ENCODE results near the gene OLFML2A. TPM values are rescaled to one million over a fixed set of nuclear protein-coding genes. Genes with fewer than 3 reads are reported as not detected.
A peak's percentile ranks its signal among the peaks of the same experiment; 100 is the strongest.

The OLFML2A gene
- total RNA-seq, 4 donors from 2014 or later: 40.7 to 64.3 (median 50.2) TPM

DNA sequence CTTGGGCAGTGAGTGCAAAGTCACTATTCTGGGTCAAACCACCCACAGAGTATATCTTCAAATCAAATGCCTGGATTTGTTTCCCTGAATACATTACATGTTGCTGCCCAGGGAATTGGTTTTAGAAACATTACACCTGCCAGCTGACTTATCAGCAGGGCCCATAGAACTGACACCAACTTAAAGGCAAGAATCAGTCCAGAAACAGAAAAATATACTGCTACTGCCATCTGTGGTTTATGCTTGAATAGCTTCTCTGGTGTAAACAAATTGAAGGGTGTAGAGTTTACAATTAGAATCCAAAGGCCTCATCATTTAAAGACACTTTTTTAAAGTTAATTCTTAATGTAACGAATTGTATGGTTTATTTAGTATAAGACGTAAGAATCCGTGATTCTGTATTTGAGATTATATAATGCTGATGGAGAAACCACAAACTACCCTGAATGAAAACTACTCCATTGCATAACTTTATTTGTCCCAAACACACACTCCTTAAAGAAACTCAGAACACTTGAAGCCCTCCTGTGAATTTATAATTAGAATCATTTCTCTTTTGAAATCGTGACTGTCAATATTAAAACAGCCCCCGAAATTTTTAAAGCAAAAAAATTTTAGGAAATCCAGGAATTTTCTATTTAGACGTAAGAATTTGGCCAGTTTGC is 12.0 kb upstream of the OLFML2A start:
- 87% methylated on average over 6 of the region's 6 CpGs for WGBS, 2 donors
- TF ChIP-seq POLR2A (IDR thresholded peaks at IDR 0.05): no peak
- TF ChIP-seq, protein P1, sequence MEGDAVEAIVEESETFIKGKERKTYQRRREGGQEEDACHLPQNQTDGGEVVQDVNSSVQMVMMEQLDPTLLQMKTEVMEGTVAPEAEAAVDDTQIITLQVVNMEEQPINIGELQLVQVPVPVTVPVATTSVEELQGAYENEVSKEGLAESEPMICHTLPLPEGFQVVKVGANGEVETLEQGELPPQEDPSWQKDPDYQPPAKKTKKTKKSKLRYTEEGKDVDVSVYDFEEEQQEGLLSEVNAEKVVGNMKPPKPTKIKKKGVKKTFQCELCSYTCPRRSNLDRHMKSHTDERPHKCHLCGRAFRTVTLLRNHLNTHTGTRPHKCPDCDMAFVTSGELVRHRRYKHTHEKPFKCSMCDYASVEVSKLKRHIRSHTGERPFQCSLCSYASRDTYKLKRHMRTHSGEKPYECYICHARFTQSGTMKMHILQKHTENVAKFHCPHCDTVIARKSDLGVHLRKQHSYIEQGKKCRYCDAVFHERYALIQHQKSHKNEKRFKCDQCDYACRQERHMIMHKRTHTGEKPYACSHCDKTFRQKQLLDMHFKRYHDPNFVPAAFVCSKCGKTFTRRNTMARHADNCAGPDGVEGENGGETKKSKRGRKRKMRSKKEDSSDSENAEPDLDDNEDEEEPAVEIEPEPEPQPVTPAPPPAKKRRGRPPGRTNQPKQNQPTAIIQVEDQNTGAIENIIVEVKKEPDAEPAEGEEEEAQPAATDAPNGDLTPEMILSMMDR (IDR thresholded peaks at IDR 0.05): no peak
- Histone ChIP-seq H3K4me1 (peaks cover 52 to 65% of the 10 kb centered on the region in 2 donors), H3K4me3 (replicated peaks in 1 of 3) (no peak overlapping the region), H3K27me3 (no peaks in the 10 kb centered on the region), H3K9me3 (no peaks in the 10 kb centered on the region), H3K36me3 (no peaks in the 10 kb centered on the region), H3K27ac (peak overlapping the region; percentile 30 to 45 (median 31))
- no peak for DNase-seq
- intact Hi-C loops (cut with DNase I): no loop called here

DNA sequence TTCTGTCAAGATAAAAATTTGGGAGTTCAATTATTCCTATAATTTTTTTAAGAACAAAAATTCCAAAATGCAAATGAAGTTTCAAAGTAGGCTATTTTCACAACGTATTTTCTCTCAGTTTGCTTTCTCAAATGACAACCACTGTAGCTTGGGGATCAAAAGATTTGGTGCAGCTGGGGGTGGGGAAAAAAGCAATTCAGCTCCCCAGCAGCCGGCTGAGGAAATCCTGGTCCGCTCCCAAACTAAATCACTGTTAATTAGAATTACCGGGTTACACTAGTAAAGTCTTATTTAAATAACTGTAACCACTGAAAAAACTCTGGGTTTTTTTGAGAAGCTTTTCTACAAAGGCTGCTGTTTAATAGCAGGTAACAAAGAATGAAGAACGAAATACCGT is 11.5 kb upstream of the OLFML2A start:
- H3K27ac ChIP-seq: no peak overlapping the region
- H3K9me3 ChIP-seq: no peaks in the 10 kb centered on the region
- intact Hi-C loops (cut with DNase I): no loop called here
- no peaks in the 10 kb centered on the region for H3K27me3 ChIP-seq
- H3K4me3 ChIP-seq (replicated peaks in 1 of 3): no peak overlapping the region
- no peaks in the 10 kb centered on the region for H3K36me3 ChIP-seq
- DNase-seq: no peak
- TF ChIP-seq, protein P1 (IDR thresholded peaks at IDR 0.05): no peak
- TF ChIP-seq POLR2A (IDR thresholded peaks at IDR 0.05): no peak
- H3K4me1 ChIP-seq: peaks cover 52 to 60% of the 10 kb centered on the region in 2 donors
- 88 to 89% methylated on average over 6 of the region's 6 CpGs for WGBS, 2 donors

DNA sequence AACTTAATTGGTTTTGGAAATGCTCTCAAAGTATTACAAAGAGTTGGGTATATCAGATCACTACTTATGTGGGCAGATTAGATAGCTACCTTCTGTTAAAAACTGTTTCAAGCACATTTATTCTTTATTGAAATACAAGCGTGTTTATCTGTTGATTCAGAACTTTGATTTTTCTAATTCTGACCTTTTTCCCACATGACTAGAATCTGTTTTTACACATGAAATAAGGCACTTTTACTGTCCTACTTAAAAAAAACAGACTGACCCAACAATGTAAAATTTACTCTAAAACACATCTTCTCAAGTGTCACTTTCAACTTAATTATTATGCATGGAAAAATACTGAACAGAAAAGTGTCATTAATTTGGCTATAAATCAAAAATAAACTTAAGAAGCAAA is 10.6 kb upstream of the OLFML2A start:
- no peaks in the 10 kb centered on the region for H3K9me3 ChIP-seq
- 97 to 99% methylated on average over 1 of the region's 1 CpG for WGBS, 2 donors
- no peaks in the 10 kb centered on the region for H3K27me3 ChIP-seq
- intact Hi-C loops (cut with DNase I): no loop called here
- TF ChIP-seq, protein P1 (IDR thresholded peaks at IDR 0.05): no peak
- no peak for TF ChIP-seq POLR2A (IDR thresholded peaks at IDR 0.05)
- no peaks in the 10 kb centered on the region for H3K36me3 ChIP-seq
- no peak for DNase-seq
- no peak overlapping the region for H3K4me3 ChIP-seq (replicated peaks in 1 of 3)
- H3K4me1 ChIP-seq: peaks cover 46 to 51% of the 10 kb centered on the region in 2 donors
- H3K27ac ChIP-seq: peak overlapping the region in 1 of 3 donors; percentile 19

DNA sequence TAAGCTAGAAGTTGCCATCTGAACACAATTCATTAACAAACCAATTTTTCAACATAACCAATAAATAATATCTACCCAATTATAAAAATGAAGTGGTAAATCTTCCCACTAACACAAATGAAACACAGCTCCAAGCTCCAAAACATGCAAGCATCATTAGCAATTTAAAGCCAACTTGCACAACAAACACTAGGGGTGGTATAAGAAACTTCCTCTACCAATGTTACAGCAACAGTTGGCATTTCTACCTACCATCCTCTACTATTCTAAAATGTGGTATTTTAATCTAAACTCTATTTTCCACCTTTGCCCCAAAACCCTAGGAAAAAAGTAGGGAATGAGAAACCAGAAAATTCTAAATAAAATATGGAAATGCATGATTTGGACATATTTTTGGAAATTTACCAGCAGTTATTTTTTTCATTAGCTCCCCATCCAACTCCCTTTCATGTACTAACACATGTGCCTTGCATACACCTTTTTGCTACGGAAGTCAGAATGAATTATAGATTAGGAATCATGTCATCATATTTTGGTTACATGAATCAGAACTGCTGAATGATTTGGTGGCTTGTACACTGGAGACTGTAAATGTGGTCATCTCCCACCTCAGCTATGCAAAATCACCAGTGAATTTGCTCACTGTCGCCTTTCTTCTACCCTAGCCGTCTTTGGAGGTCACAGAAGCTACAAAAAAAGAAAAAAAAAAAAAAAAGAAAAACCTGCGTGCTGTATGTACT is 9.9 kb upstream of the OLFML2A start:
- no peak overlapping the region for H3K4me3 ChIP-seq (replicated peaks in 1 of 3)
- H3K9me3 ChIP-seq: no peaks in the 10 kb centered on the region
- no peaks in the 10 kb centered on the region for H3K27me3 ChIP-seq
- TF ChIP-seq, protein P1 (IDR thresholded peaks at IDR 0.05): no peak
- no peak for TF ChIP-seq POLR2A (IDR thresholded peaks at IDR 0.05)
- intact Hi-C loops (cut with DNase I): no loop called here
- peak overlapping the region in 2 of 3 donors; percentile 31 to 32 for H3K27ac ChIP-seq
- 83 to 84% methylated on average over 4 of the region's 4 CpGs for WGBS, 2 donors
- no peak for DNase-seq
- no peaks in the 10 kb centered on the region for H3K36me3 ChIP-seq
- H3K4me1 ChIP-seq: peaks cover 39 to 47% of the 10 kb centered on the region in 2 donors

DNA sequence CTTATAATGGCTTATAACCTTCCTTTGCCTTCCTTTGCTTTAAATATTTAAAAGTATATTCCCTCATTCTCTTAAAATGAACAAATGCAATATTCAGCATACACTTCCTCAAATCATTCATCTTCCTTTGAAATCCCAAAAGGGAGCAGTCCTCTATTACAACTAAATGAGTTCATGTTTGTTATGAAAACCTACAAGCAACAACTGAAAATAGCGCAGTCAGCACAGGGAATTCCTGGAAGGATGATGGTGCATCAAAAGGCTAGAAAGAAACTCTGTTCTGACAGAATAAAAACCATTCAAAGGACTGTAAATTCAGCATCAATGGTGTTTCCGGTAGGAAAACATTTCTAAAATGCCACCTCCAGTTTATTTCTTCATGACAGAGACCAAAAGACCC is 9.1 kb upstream of the OLFML2A start:
- DNase-seq: no peak
- Histone ChIP-seq H3K36me3 (no peaks in the 10 kb centered on the region), H3K4me3 (replicated peaks in 1 of 3) (no peak overlapping the region), H3K27me3 (no peaks in the 10 kb centered on the region), H3K9me3 (no peaks in the 10 kb centered on the region), H3K4me1 (peaks cover 39 to 43% of the 10 kb centered on the region in 2 donors), H3K27ac (peak overlapping the region; percentile 5 to 32 (median 31))
- TF ChIP-seq, protein P1 (IDR thresholded peaks at IDR 0.05): no peak
- TF ChIP-seq POLR2A (IDR thresholded peaks at IDR 0.05): no peak
- intact Hi-C loops (cut with DNase I): no loop called here
- WGBS, 2 donors: 73 to 81% methylated on average over 2 of the region's 2 CpGs

All from thyroid gland (tissue), 4 donors.